Left ventricle myocardium inferior (tissue), 1 donor: ENCODE measurements around the gene PAX6. TPM values are rescaled to one million over a fixed set of nuclear protein-coding genes. Genes with fewer than 3 reads are reported as not detected.

Experiments used
- DNase-seq: peaks from one replicate; pipeline ENCODE4 v3.0.0-alpha.2; 2020
- H3K27ac ChIP-seq: fragments of 200-600 bp; replicated peaks from 2 replicates; pipeline ENCODE4 v1.8.0; 2021
- H3K27me3 ChIP-seq: fragments of 200-600 bp; 2 replicates; pipeline ENCODE4 v1.8.0; 2021; ENCODE audit warnings: low read depth
- H3K36me3 ChIP-seq: fragments of 200-600 bp; 2 replicates; pipeline ENCODE4 v1.8.0; 2021
- H3K4me1 ChIP-seq: fragments of 200-600 bp; 2 replicates; pipeline ENCODE4 v1.8.0; 2021
- H3K4me3 ChIP-seq: fragments of 200-600 bp; 2 replicates; pipeline ENCODE4 v1.8.0; 2021; ENCODE audit warnings: mild to moderate bottlenecking, moderate library complexity
- H3K9me3 ChIP-seq: fragments of 200-600 bp; replicated peaks from 2 replicates; pipeline ENCODE4 v1.8.0; 2021
- CTCF ChIP-seq: fragments of 200-600 bp; IDR thresholded peaks from 2 replicates; pipeline ENCODE4 v1.8.0; 2021; ENCODE audit warnings: antibody characterized with exemption, mild to moderate bottlenecking, borderline replicate concordance
- intact Hi-C: fragments of 100-400 bp; cut with micrococcal nuclease; formaldehyde crosslinking; loops from one replicate; pipeline ENCODE4 v1.11.0; 2022
- total RNA-seq: library from RNA; stranded (reverse); fragmentation: NEBNext Ultra II Directional; extraction: Animal tissue kit (Norgen Biotek cat#: 25700); gene quantifications from one replicate; pipeline ENCODE4 v1.2.1, GENCODE V29; 2021
- donor health status: DM: no; HTN: yes; CAD: no; lungs with severe emphysema.

The PAX6 gene
- total RNA-seq, 1 donor from 2014 or later, result not detected

GRCh38 chr11:31797190-31798056, 13.7 kb downstream of the PAX6 start:
- no peak overlapping the region for H3K4me3 ChIP-seq
- intact Hi-C loops, result no loop called here
- no peak for TF ChIP-seq CTCF
- H3K4me1 ChIP-seq, result peaks cover 30% of the 10 kb centered on the region
- no peaks in the 10 kb centered on the region for H3K9me3 ChIP-seq
- H3K27ac ChIP-seq, result no peak overlapping the region
- no peak for DNase-seq
- peaks cover 92% of the 10 kb centered on the region for H3K27me3 ChIP-seq
- no peaks in the 10 kb centered on the region for H3K36me3 ChIP-seq

- Histone ChIP-seq H3K27me3 (peaks cover 84% of the 10 kb centered on the region), H3K9me3 (no peaks in the 10 kb centered on the region), H3K4me1 (peaks cover 30% of the 10 kb centered on the region), H3K27ac (no peak overlapping the region), H3K4me3 (no peak overlapping the region), H3K36me3 (no peaks in the 10 kb centered on the region)
- DNase-seq, result no peak
- no peak for TF ChIP-seq CTCF
- intact Hi-C loops, result no loop called here
Measured at GRCh38 chr11:31796499-31797189, 14.5 kb downstream of the PAX6 start.

- no peak for DNase-seq
- Histone ChIP-seq H3K36me3 (no peaks in the 10 kb centered on the region), H3K27ac (no peak overlapping the region), H3K27me3 (peaks cover 84% of the 10 kb centered on the region), H3K9me3 (no peaks in the 10 kb centered on the region), H3K4me1 (peaks cover 30% of the 10 kb centered on the region), H3K4me3 (no peak overlapping the region)
- intact Hi-C loops, result no loop called here
- no peak for TF ChIP-seq CTCF
Measured at GRCh38 chr11:31795706-31796498, 15.2 kb downstream of the PAX6 start.

- no peak for DNase-seq
- Histone ChIP-seq H3K36me3 (no peaks in the 10 kb centered on the region), H3K27me3 (peaks cover 79% of the 10 kb centered on the region), H3K4me3 (no peak overlapping the region), H3K4me1 (peaks cover 24% of the 10 kb centered on the region), H3K9me3 (no peaks in the 10 kb centered on the region), H3K27ac (no peak overlapping the region)
- intact Hi-C loops, result no loop called here
- no peak for TF ChIP-seq CTCF
Measured at GRCh38 chr11:31794548-31794947, 16.6 kb downstream of the PAX6 start.

- no peak for DNase-seq
- Histone ChIP-seq H3K4me1 (peaks cover 12% of the 10 kb centered on the region), H3K36me3 (no peaks in the 10 kb centered on the region), H3K27me3 (peaks cover 66% of the 10 kb centered on the region), H3K4me3 (no peak overlapping the region), H3K27ac (no peak overlapping the region), H3K9me3 (no peaks in the 10 kb centered on the region)
- intact Hi-C loops, result no loop called here
- no peak for TF ChIP-seq CTCF
Measured at GRCh38 chr11:31793264-31793663, 17.9 kb downstream of the PAX6 start.
